Measurements from ENCODE around the gene ZAP70.
A peak's percentile ranks its signal among the peaks of the same experiment; 100 is the strongest.

Gene ZAP70

GRCh38 chr2:97735161-97735561 is 21.8 kb downstream of the ZAP70 start:
- DNase-seq: peak; percentile 6

- peak; percentile 2 for DNase-seq
Observed at GRCh38 chr2:97736185-97736584, 22.8 kb downstream of the ZAP70 start.

- peak; percentile 1 for DNase-seq
Observed at GRCh38 chr2:97736608-97737330, 23.4 kb downstream of the ZAP70 start.

GRCh38 chr2:97737421-97738178 is 24.2 kb downstream of the ZAP70 start:
- DNase-seq: peak; percentile 8

- peak; percentile 9 for DNase-seq
Observed at GRCh38 chr2:97738179-97739019, 25.0 kb downstream of the ZAP70 start.

GRCh38 chr2:97739020-97739892 is 25.9 kb downstream of the ZAP70 start:
- DNase-seq: peak; percentile 16

- DNase-seq: peak; percentile 8
Observed at GRCh38 chr2:97739893-97740245, 26.5 kb downstream of the ZAP70 start.

GRCh38 chr2:97740590-97741182 is 27.3 kb downstream of the ZAP70 start:
- DNase-seq: peak; percentile 40

GRCh38 chr2:97741251-97741650 is 27.9 kb downstream of the ZAP70 start:
- DNase-seq: peak; percentile 7

GRCh38 chr2:97741686-97742085 is 28.3 kb downstream of the ZAP70 start:
- DNase-seq: peak; percentile 6

- DNase-seq: peak; percentile 1
Observed at GRCh38 chr2:97742381-97742847, 29.0 kb downstream of the ZAP70 start.

- DNase-seq: peak; percentile 5
Observed at GRCh38 chr2:97743913-97744312, 30.5 kb downstream of the ZAP70 start.

- peak; percentile 4 for DNase-seq
Observed at GRCh38 chr2:97745474-97746174, 32.2 kb downstream of the ZAP70 start.

GRCh38 chr2:97747285-97747684 is 33.9 kb downstream of the ZAP70 start:
- peak; percentile 9 for DNase-seq

GRCh38 chr2:97747716-97748115 is 34.3 kb downstream of the ZAP70 start:
- DNase-seq: peak; percentile 29

GRCh38 chr2:97749581-97749980 is 36.2 kb downstream of the ZAP70 start:
- peak; percentile 42 for DNase-seq

- DNase-seq: peak; percentile 3
Observed at GRCh38 chr2:97750017-97750416, 36.6 kb downstream of the ZAP70 start.

GRCh38 chr2:97751752-97752151 is 38.4 kb downstream of the ZAP70 start:
- DNase-seq: peak; percentile 7

- DNase-seq: no peak
Observed at GRCh38 chr2:97752342-97753334, 39.3 kb downstream of the ZAP70 start.

Data from right hindlimb (tissue), 1 donor.